ENCODE results near the gene SLX4.
"Not testable (repeated sequence)": the region's sequence is repeated elsewhere in the genome, so short reads cannot be mapped to it uniquely, and the experiment has no call there.

Gene SLX4

GRCh38 chr16:3618769-3619141 lies 7.3 kb upstream of the SLX4 start:
- DNase-seq (ENCODE audit: insufficient read length, low spot score), result no peak
- TF ChIP-seq, protein P1, sequence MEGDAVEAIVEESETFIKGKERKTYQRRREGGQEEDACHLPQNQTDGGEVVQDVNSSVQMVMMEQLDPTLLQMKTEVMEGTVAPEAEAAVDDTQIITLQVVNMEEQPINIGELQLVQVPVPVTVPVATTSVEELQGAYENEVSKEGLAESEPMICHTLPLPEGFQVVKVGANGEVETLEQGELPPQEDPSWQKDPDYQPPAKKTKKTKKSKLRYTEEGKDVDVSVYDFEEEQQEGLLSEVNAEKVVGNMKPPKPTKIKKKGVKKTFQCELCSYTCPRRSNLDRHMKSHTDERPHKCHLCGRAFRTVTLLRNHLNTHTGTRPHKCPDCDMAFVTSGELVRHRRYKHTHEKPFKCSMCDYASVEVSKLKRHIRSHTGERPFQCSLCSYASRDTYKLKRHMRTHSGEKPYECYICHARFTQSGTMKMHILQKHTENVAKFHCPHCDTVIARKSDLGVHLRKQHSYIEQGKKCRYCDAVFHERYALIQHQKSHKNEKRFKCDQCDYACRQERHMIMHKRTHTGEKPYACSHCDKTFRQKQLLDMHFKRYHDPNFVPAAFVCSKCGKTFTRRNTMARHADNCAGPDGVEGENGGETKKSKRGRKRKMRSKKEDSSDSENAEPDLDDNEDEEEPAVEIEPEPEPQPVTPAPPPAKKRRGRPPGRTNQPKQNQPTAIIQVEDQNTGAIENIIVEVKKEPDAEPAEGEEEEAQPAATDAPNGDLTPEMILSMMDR (IDR thresholded peaks at IDR 0.05; ENCODE audit: insufficient read depth, missing control alignments), result no peak
- no peak for FAIRE-seq

DNA sequence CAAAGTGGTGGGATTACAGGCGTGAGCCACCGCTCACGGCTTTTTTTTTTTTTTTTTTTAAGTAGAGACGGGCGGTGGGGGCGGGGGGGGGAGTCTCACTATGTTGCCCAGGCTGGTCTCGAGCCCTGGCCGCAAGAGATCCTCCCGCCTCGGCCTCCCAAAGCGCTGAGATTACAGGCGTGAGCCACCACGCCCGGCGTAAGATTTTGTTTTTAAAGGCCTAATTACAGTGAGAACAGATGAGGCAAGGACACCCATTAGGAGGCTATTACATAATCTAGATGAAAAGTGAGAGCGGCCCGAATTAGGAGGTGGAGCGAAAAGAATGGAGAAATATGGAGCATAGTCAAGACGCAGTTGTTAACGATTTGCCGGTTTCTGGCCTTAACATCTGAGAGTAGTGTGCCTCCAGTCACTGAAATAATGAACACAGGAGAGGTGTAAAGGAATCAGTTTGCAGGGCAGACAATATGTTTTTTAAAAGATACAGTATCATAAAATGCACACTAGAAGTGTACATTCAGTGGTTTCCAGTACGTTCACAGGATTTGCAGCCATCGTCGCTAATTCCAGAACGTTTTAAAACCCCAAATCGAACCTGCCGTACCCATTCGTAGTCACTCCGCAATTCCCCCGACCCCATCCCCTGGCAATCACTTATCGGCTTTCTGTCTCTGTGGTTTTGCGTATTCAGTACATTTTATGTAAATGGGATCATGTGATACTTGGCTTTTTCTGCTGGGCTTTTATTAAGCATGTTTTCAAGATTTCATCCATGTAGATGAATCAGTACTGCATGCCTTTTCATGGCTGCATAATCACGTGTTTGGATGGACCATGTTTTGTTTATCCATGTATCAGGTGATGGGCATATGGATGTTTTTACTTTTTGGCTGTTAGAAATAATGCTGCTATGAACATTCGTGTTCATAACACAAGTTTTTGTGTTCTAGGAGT lies 1.4 kb upstream of the SLX4 start:
- TF ChIP-seq, protein P1 (IDR thresholded peaks at IDR 0.05; ENCODE audit: insufficient read depth, missing control alignments), result no peak
- FAIRE-seq, result no peak
- no peak for DNase-seq (ENCODE audit: insufficient read length, low spot score)

DNA sequence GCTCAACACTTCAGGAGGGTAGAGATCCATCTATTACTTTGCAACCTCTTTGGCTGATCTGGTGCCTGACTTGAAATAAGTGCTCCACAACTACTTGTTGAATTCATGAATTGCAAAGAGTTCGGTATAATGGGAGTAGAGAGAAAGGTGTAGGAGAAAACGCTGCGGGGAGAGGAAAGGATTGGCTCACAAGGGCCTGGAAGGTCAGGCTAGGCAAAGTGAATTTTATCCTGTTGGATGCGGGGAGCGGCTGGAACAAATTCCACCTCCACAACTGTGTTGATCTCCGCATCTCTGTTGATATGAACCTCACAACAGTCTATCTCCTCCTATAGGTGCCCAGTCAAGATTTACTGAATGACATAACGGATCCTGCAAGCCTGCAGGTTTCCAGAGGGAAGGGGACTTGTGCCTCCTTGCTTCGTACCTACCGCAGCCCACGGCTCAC lies 684 bp downstream of the SLX4 start:
- TF ChIP-seq, protein P1 (IDR thresholded peaks at IDR 0.05; ENCODE audit: insufficient read depth, missing control alignments), result no peak
- no peak for FAIRE-seq

GRCh38 chr16:3609895-3610697 lies 1.3 kb downstream of the SLX4 start:
- FAIRE-seq (no peak), DNase-seq (ENCODE audit: insufficient read length, low spot score) (no peak)
- TF ChIP-seq, protein P1 (IDR thresholded peaks at IDR 0.05; ENCODE audit: insufficient read depth, missing control alignments), result no peak

More for the DNA sequence above, 684 bp downstream of the SLX4 start:
- no peak for DNase-seq (ENCODE audit: insufficient read length, low spot score)

- FAIRE-seq; DNase-seq (ENCODE audit: insufficient read length, low spot score): not testable (repeated sequence)
These were observed 2.4 kb downstream of the SLX4 start for GRCh38 chr16:3608976-3609375.

- DNase-seq (ENCODE audit: insufficient read length, low spot score) (no peak), FAIRE-seq (no peak)
- TF ChIP-seq, protein P1 (IDR thresholded peaks at IDR 0.05; ENCODE audit: insufficient read depth, missing control alignments), result no peak
These were observed 3.3 kb downstream of the SLX4 start for GRCh38 chr16:3608069-3608468.

DNA sequence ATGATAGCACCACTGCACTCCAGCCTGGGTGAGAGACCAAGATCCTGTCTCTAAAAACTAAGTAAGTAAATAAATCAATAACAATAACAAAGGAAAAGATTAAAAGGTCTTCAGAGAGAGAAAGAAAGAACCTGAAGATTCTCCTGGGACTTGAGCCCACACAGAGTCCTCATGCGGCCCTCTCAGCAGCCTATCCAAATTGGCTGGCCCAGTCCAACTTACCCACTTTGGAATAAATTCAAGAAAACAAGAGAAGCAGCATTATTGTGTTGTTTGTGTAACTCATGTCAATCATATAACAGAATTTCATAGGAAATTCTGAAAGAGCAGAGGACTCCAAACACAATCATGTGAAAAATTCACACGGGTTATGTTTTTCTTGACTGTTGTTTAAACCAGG lies 3.8 kb downstream of the SLX4 start:
- DNase-seq (ENCODE audit: insufficient read length, low spot score), result no peak
- TF ChIP-seq, protein P1 (IDR thresholded peaks at IDR 0.05; ENCODE audit: insufficient read depth, missing control alignments), result no peak
- no peak for FAIRE-seq
